ENCODE data around the gene SAMD3.
"Not testable (repeated sequence)": the region's sequence is repeated elsewhere in the genome, so short reads cannot be mapped to it uniquely, and the experiment has no call there.

The SAMD3 gene

GRCh38 chr6:130170160-130170559 lies 52.6 kb downstream of the SAMD3 start:
- not testable (repeated sequence) for FAIRE-seq

- no peak for FAIRE-seq
These were observed 55.1 kb downstream of the SAMD3 start for GRCh38 chr6:130167655-130168054.

- no peak for FAIRE-seq
These were observed 58.5 kb downstream of the SAMD3 start for GRCh38 chr6:130164251-130164650.

- no peak for FAIRE-seq
These were observed 59.5 kb downstream of the SAMD3 start for GRCh38 chr6:130163266-130163665.

- FAIRE-seq = no peak
These were observed 60.3 kb downstream of the SAMD3 start for GRCh38 chr6:130162421-130162820.

GRCh38 chr6:130161683-130162404 lies 60.9 kb downstream of the SAMD3 start:
- no peak for FAIRE-seq

- no peak for FAIRE-seq
These were observed 62.8 kb downstream of the SAMD3 start for GRCh38 chr6:130159956-130160355.

GRCh38 chr6:130158548-130158947 lies 64.2 kb downstream of the SAMD3 start:
- FAIRE-seq = no peak

GRCh38 chr6:130158056-130158455 lies 64.7 kb downstream of the SAMD3 start:
- no peak for FAIRE-seq

- FAIRE-seq = no peak
These were observed 65.8 kb downstream of the SAMD3 start for GRCh38 chr6:130156908-130157307.

- no peak for FAIRE-seq
These were observed 69.7 kb downstream of the SAMD3 start for GRCh38 chr6:130152908-130153510.

GRCh38 chr6:130150906-130151305 lies 71.8 kb downstream of the SAMD3 start:
- no peak for FAIRE-seq

GRCh38 chr6:130149016-130149415 lies 73.7 kb downstream of the SAMD3 start:
- FAIRE-seq = not testable (repeated sequence)

GRCh38 chr6:130148181-130148580 lies 74.6 kb downstream of the SAMD3 start:
- no peak for FAIRE-seq

- FAIRE-seq = no peak
These were observed 75.6 kb downstream of the SAMD3 start for GRCh38 chr6:130147111-130147510.

GRCh38 chr6:130143709-130144108 lies 79.0 kb downstream of the SAMD3 start:
- no peak for FAIRE-seq

GRCh38 chr6:130140084-130140483 lies 82.7 kb downstream of the SAMD3 start:
- no peak for FAIRE-seq

GRCh38 chr6:130138909-130139242 lies 83.9 kb downstream of the SAMD3 start:
- FAIRE-seq = no peak

- no peak for FAIRE-seq
These were observed 84.4 kb downstream of the SAMD3 start for GRCh38 chr6:130138116-130138908.

GRCh38 chr6:130136798-130137197 lies 86.0 kb downstream of the SAMD3 start:
- no peak for FAIRE-seq

- no peak for FAIRE-seq
These were observed 88.2 kb downstream of the SAMD3 start for GRCh38 chr6:130134582-130134981.

GRCh38 chr6:130132286-130132701 lies 90.5 kb downstream of the SAMD3 start:
- peak; percentile 77 for FAIRE-seq

- FAIRE-seq = no peak
These were observed 92.9 kb downstream of the SAMD3 start for GRCh38 chr6:130129762-130130246.

GRCh38 chr6:130128326-130128725 lies 94.4 kb downstream of the SAMD3 start:
- FAIRE-seq = no peak

Data from colon (tissue), 2 donors.